OCI-LY7 (cell line): Measurements from ENCODE around the gene OR51G1. TPM values are rescaled to one million over a fixed set of nuclear protein-coding genes. Genes with fewer than 3 reads are reported as not detected.

Experiments used
- BruUV-seq: library from RNA; stranded (reverse); fragments of 400-500 nt; replicated peaks from 2 replicates; lab custom pipeline; 2021; lab: Mats Ljungman, UMichigan
- CTCF ChIA-PET: fragments of 300-600 bp; sonication (Branson Sonifier 250); formaldehyde crosslinking; loops from one replicate; lab custom pipeline; 2022; ENCODE audit warnings: antibody characterized with exemption; ENCODE audit not compliant: unreplicated experiment; lab: Charles Lee
- POLR2A ChIA-PET: fragments of 300-600 bp; sonication (Branson Sonifier 250); formaldehyde crosslinking; loops from one replicate; lab custom pipeline; 2022; ENCODE audit warnings: antibody characterized with exemption; lab: Charles Lee
- DNase-seq: peaks from one replicate; pipeline ENCODE4 v3.0.0-alpha.2; 2015; ENCODE audit warnings: low spot score
- H2AFZ ChIP-seq: fragments of 200-600 bp; sonication (generic), shearing (Covaris generic); 2 replicates; pipeline ENCODE4 v1.6.1; 2014; ENCODE audit warnings: mild to moderate bottlenecking, antibody characterized with exemption, low read length, moderate library complexity
- H3K27ac ChIP-seq: fragments of 200-600 bp; sonication (generic); 2 replicates; pipeline ENCODE4 v1.5.1; 2014; ENCODE audit warnings: mixed run types, low read depth, mild to moderate bottlenecking, moderate library complexity, low read length, inconsistent platforms; ENCODE audit not compliant: poor library complexity, severe bottlenecking
- H3K36me3 ChIP-seq: fragments of 200-600 bp; sonication (generic); 2 replicates; pipeline ENCODE4 v1.6.1; 2014; ENCODE audit warnings: mild to moderate bottlenecking, antibody characterized with exemption, low read length, moderate library complexity, mixed read lengths; ENCODE audit not compliant: insufficient read depth
- H3K4me1 ChIP-seq: fragments of 200-600 bp; sonication (generic); 2 replicates; pipeline ENCODE4 v1.5.1; 2014; ENCODE audit warnings: mild to moderate bottlenecking, low read length; ENCODE audit not compliant: insufficient read depth, poor library complexity, severe bottlenecking
- H3K4me2 ChIP-seq: fragments of 200-600 bp; sonication (generic); 2 replicates; pipeline ENCODE4 v1.6.1; 2014; ENCODE audit warnings: mild to moderate bottlenecking, low read length
- H3K4me3 ChIP-seq: fragments of 200-600 bp; sonication (generic); 2 replicates; pipeline ENCODE4 v1.5.1; 2014; ENCODE audit warnings: mild to moderate bottlenecking, low read depth, low read length; ENCODE audit not compliant: poor library complexity, severe bottlenecking
- H3K79me2 ChIP-seq: fragments of 200-600 bp; sonication (generic); 2 replicates; pipeline ENCODE4 v1.6.1; 2016; ENCODE audit warnings: low read depth, mild to moderate bottlenecking, low read length, moderate library complexity, mixed read lengths; ENCODE audit not compliant: insufficient read depth
- H3K9me2 ChIP-seq: fragments of 200-600 bp; sonication (generic); 2 replicates; pipeline ENCODE4 v1.6.1; 2016; ENCODE audit warnings: mild to moderate bottlenecking, low read length, mixed read lengths; ENCODE audit not compliant: insufficient read depth
- H3K9me3 ChIP-seq: fragments of 200-600 bp; sonication (generic); 2 replicates; pipeline ENCODE4 v1.6.1; 2014; ENCODE audit warnings: mild to moderate bottlenecking, mixed run types, low read length, mixed read lengths
- H4K20me1 ChIP-seq: fragments of 200-600 bp; sonication (generic); 2 replicates; pipeline ENCODE4 v1.6.1; 2014; ENCODE audit warnings: mild to moderate bottlenecking, antibody characterized with exemption, low read length, moderate library complexity, mixed read lengths; ENCODE audit not compliant: insufficient read depth
- CTCF ChIP-seq: fragments of 200-600 bp; sonication (generic); conservative IDR thresholded peaks from 2 replicates; pipeline ENCODE4 v1.5.1; 2014; ENCODE audit warnings: mild to moderate bottlenecking, antibody characterized with exemption, low read length, moderate library complexity, mixed read lengths
- EZH2phosphoT487 ChIP-seq: fragments of 200-600 bp; sonication (generic); IDR thresholded peaks from 2 replicates; pipeline ENCODE4 v1.6.1; 2018; ENCODE audit warnings: low read depth, borderline replicate concordance, mild to moderate bottlenecking, mixed run types, antibody characterized with exemption, low read length, moderate library complexity, mixed read lengths
- intact Hi-C: fragments of 100-400 bp; cut with micrococcal nuclease; formaldehyde crosslinking; loops from one replicate; pipeline ENCODE4 v1.10.0; 2022; ENCODE audit not compliant: unreplicated experiment
- total RNA-seq, 2 experiments: library from RNA; depleted of rRNA in 1 of 2; stranded (reverse); fragments of >200 nt in 1 of 2; shearing (Covaris generic) in 1 of 2; gene quantifications; 2 replicates each; pipeline ENCODE4 v1.2.3, GENCODE V29; 2014 to 2022

The OR51G1 gene
- total RNA-seq, 2 experiments from 2014 or later: not detected

- TF ChIP-seq CTCF (no peak), EZH2phosphoT487 (no peak)
- BruUV-seq: no TSS peak
- no peaks in the 10 kb centered on the region for H3K79me2 ChIP-seq
- no peaks in the 10 kb centered on the region for H4K20me1 ChIP-seq
- H2AFZ ChIP-seq: no peak overlapping the region
- no peaks in the 10 kb centered on the region for H3K9me3 ChIP-seq
- no peaks in the 10 kb centered on the region for H3K36me3 ChIP-seq
- no peak overlapping the region for H3K27ac ChIP-seq
- no peak overlapping the region for H3K4me3 ChIP-seq
- H3K4me1 ChIP-seq: no peaks in the 10 kb centered on the region
- intact Hi-C loops: no loop called here
- CTCF ChIA-PET: no interaction called here
- DNase-seq: no peak
- no peak overlapping the region for H3K4me2 ChIP-seq
- H3K9me2 ChIP-seq: no peaks in the 10 kb centered on the region; the same call in 1 of the 2 replicates
- POLR2A ChIA-PET: no interaction called here
Observed at GRCh38 chr11:4891996-4892640, 32.0 kb downstream of the OR51G1 start.

DNA sequence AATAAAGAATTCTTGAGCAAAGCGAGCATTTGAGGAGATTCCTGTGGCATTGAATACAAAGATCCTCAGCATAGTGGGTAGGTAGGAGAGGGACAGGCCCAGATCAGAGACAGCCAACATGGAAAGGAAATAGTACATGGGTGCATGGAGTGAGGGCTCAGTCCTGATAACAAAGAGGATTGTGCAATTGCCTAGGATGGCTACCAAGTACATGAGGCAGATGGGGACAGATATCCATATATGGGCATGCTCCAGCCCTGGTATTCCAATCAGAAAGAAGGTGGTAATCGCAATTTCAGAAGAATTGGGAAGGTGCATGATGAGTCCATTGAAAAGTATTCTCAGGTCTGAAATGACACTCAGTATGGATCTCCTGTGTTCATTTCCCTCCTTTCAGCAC, 33.9 kb downstream of the OR51G1 start:
- no TSS peak for BruUV-seq
- Histone ChIP-seq H2AFZ (no peak overlapping the region), H3K9me2 (no peaks in the 10 kb centered on the region; the same call in 1 of the 2 replicates), H3K4me3 (no peak overlapping the region), H3K9me3 (no peaks in the 10 kb centered on the region), H3K4me1 (no peaks in the 10 kb centered on the region), H3K36me3 (no peaks in the 10 kb centered on the region), H3K27ac (no peak overlapping the region), H3K4me2 (no peak overlapping the region), H4K20me1 (no peaks in the 10 kb centered on the region), H3K79me2 (no peaks in the 10 kb centered on the region)
- POLR2A ChIA-PET: no interaction called here
- CTCF ChIA-PET: no interaction called here
- intact Hi-C loops: no loop called here
- TF ChIP-seq EZH2phosphoT487 (no peak), CTCF (no peak)
- no peak for DNase-seq

GRCh38 chr11:4887591-4887990, 36.5 kb downstream of the OR51G1 start:
- Histone ChIP-seq H4K20me1 (no peaks in the 10 kb centered on the region), H3K79me2 (no peaks in the 10 kb centered on the region), H3K27ac (no peak overlapping the region), H3K9me2 (no peaks in the 10 kb centered on the region; the same call in 1 of the 2 replicates), H3K4me3 (no peak overlapping the region), H2AFZ (no peak overlapping the region), H3K4me1 (no peaks in the 10 kb centered on the region), H3K9me3 (no peaks in the 10 kb centered on the region), H3K36me3 (no peaks in the 10 kb centered on the region), H3K4me2 (no peak overlapping the region)
- no TSS peak for BruUV-seq
- TF ChIP-seq EZH2phosphoT487: no peak
- TF ChIP-seq CTCF: no peak
- ChIA-PET CTCF (no interaction called here), POLR2A (no interaction called here)
- DNase-seq: no peak
- intact Hi-C loops: no loop called here
